H1 (cell line): ENCODE data around the gene PHYHD1. TPM values are rescaled to one million over a fixed set of nuclear protein-coding genes. Genes with fewer than 3 reads are reported as not detected.

ENCODE experiments used
- CTCF ChIA-PET: fragments of 300-600 bp; sonication (Branson Sonifier 250); formaldehyde crosslinking; loops from one replicate; lab custom pipeline; 2021; ENCODE audit not compliant: partially characterized antibody; lab: Charles Lee
- POLR2A ChIA-PET: fragments of 300-600 bp; sonication (Branson Sonifier 250); formaldehyde crosslinking; loops from one replicate; lab custom pipeline; 2021; ENCODE audit warnings: inconsistent platforms; ENCODE audit not compliant: partially characterized antibody; lab: Charles Lee
- DNase-seq, 2 experiments: peaks; one replicate each; pipeline versions ENCODE4 v3.0.0 to v3.0.0-alpha.2; 2010 to 2022; ENCODE audit warnings: low spot score in 2 of 2, low read depth in 1 of 2, mixed read lengths in 1 of 2
- FAIRE-seq: peaks from 2 replicates; lab custom pipeline; 2011; peaks lifted over from hg19 to GRCh38; lab: Jason Lieb, UNC
- H2AFZ ChIP-seq: 2 replicates; pipeline ENCODE4 v1.8.1; 2012; ENCODE audit warnings: low read length, inconsistent platforms
- H2AK5ac ChIP-seq: 2 replicates; pipeline ENCODE4 v1.6.1; 2013; ENCODE audit warnings: low read depth, low read length
- H2BK120ac ChIP-seq: replicated peaks from 2 replicates; pipeline ENCODE3; 2013; ENCODE audit warnings: low read depth, low read length, inconsistent platforms
- H2BK12ac ChIP-seq: 2 replicates; pipeline ENCODE4 v1.6.1; 2013; ENCODE audit warnings: low read depth, low read length
- H2BK15ac ChIP-seq: 2 replicates; pipeline ENCODE4 v1.6.1; 2013; ENCODE audit warnings: low read length
- H2BK20ac ChIP-seq: 2 replicates; pipeline ENCODE4 v1.6.1; 2013; ENCODE audit warnings: low read length
- H2BK5ac ChIP-seq: 2 replicates; pipeline ENCODE4 v1.6.1; 2013; ENCODE audit warnings: low read depth, low read length
- H3K14ac ChIP-seq: 2 replicates; pipeline ENCODE4 v1.6.1; 2013; ENCODE audit warnings: inconsistent platforms; ENCODE audit not compliant: insufficient read length
- H3K18ac ChIP-seq: 2 replicates; pipeline ENCODE4 v1.6.1; 2013; ENCODE audit warnings: low read length; ENCODE audit errors: extremely low read depth
- H3K23ac ChIP-seq: 2 replicates; pipeline ENCODE4 v1.6.1; 2013; ENCODE audit warnings: inconsistent platforms; ENCODE audit not compliant: insufficient read length
- H3K23me2 ChIP-seq: 2 replicates; pipeline ENCODE4 v1.6.1; 2013; ENCODE audit warnings: low read depth, low read length
- H3K27ac ChIP-seq: 2 replicates; pipeline ENCODE4 v1.6.1; 2011; ENCODE audit warnings: low read depth, low read length, inconsistent platforms
- H3K27me3 ChIP-seq, 4 experiments: replicated peaks in 1 of 4; 1 replicate in 1 of 4; 2 replicates in 3 of 4; pipeline versions ENCODE4 v1.6.1 to v1.8.1; 2011 to 2013; ENCODE audit warnings: low read length in 3 of 4, mild to moderate bottlenecking in 3 of 4, inconsistent platforms in 2 of 4, mixed read lengths in 2 of 4, moderate library complexity in 1 of 4; ENCODE audit not compliant: control insufficient read depth in 3 of 4, insufficient read depth in 3 of 4; ENCODE audit errors: extremely low read depth in 1 of 4
- H3K36me3 ChIP-seq, 4 experiments: 2 replicates each; pipeline versions ENCODE4 v1.6.1 to v1.8.1; 2011 to 2013; ENCODE audit warnings: mild to moderate bottlenecking in 4 of 4, low read length in 3 of 4, moderate library complexity in 2 of 4, control low read depth in 1 of 4, inconsistent platforms in 1 of 4; ENCODE audit not compliant: insufficient read depth in 4 of 4, control insufficient read depth in 2 of 4
- H3K4ac ChIP-seq: replicated peaks from 2 replicates; pipeline ENCODE3; 2013; ENCODE audit warnings: low read length, low read depth, mixed read lengths, inconsistent platforms; ENCODE audit not compliant: insufficient read length
- H3K4me1 ChIP-seq, 4 experiments: replicated peaks in 1 of 4; 1 replicate in 1 of 4; 2 replicates in 3 of 4; pipeline versions ENCODE4 v1.6.1 to v1.8.1; 2011 to 2013; ENCODE audit warnings: low read length in 3 of 4, inconsistent platforms in 2 of 4, mixed read lengths in 1 of 4; ENCODE audit not compliant: insufficient read depth in 4 of 4, control insufficient read depth in 3 of 4
- H3K4me2 ChIP-seq, 2 experiments: 2 replicates each; pipeline versions ENCODE4 v1.6.1 to v1.8.1; 2011 to 2013; ENCODE audit warnings: low read depth in 2 of 2, low read length in 2 of 2, control low read depth in 1 of 2, inconsistent platforms in 1 of 2, mild to moderate bottlenecking in 1 of 2; ENCODE audit not compliant: insufficient read depth in 1 of 2
- H3K4me3 ChIP-seq, 4 experiments: fragments of 200-600, 300-600 bp in 1 of 4; sonication (generic), shearing (Covaris generic), sonication (Bioruptor Twin) in 1 of 4; 2 replicates each; pipeline versions ENCODE4 v1.5.1 to v1.8.1; 2011 to 2016; ENCODE audit warnings: low read length in 4 of 4, low read depth in 3 of 4, control low read depth in 2 of 4, inconsistent platforms in 2 of 4, mild to moderate bottlenecking in 2 of 4, mixed read lengths in 1 of 4, moderate library complexity in 1 of 4; ENCODE audit not compliant: insufficient read depth in 2 of 4; ENCODE audit errors: extremely low read depth in 1 of 4
- H3K56ac ChIP-seq: replicated peaks from 2 replicates; pipeline ENCODE3; 2013; ENCODE audit warnings: low read depth, mild to moderate bottlenecking, mixed read lengths, low read length, inconsistent platforms; ENCODE audit not compliant: insufficient read length
- H3K79me1 ChIP-seq: 2 replicates; pipeline ENCODE4 v1.6.1; 2013; ENCODE audit warnings: low read depth, low read length, control low read depth
- H3K79me2 ChIP-seq, 2 experiments: 2 replicates each; pipeline versions ENCODE4 v1.6.1 to v1.8.1; 2012 to 2013; ENCODE audit warnings: low read length in 2 of 2, mild to moderate bottlenecking in 2 of 2, inconsistent platforms in 1 of 2; ENCODE audit not compliant: insufficient read depth in 2 of 2, control insufficient read depth in 1 of 2
- H3K9ac ChIP-seq, 4 experiments: replicated peaks in 1 of 4; 1 replicate in 1 of 4; 2 replicates in 3 of 4; pipeline versions ENCODE4 v1.6.1 to v1.8.1; 2011 to 2013; ENCODE audit warnings: low read depth in 3 of 4, low read length in 3 of 4, control low read depth in 2 of 4, mild to moderate bottlenecking in 2 of 4, moderate library complexity in 2 of 4, inconsistent platforms in 1 of 4; ENCODE audit errors: extremely low read depth in 1 of 4
- H3K9me3 ChIP-seq, 2 experiments: 2 replicates each; pipeline versions ENCODE4 v1.6.1 to v1.8.1; 2012 to 2013; ENCODE audit warnings: mild to moderate bottlenecking in 2 of 2, moderate library complexity in 2 of 2, control low read depth in 1 of 2, inconsistent platforms in 1 of 2, low read depth in 1 of 2, low read length in 1 of 2, mixed read lengths in 1 of 2; ENCODE audit not compliant: insufficient read depth in 2 of 2
- H4K20me1 ChIP-seq, 2 experiments: replicated peaks in 1 of 2; 2 replicates each; pipeline versions ENCODE3 to v1.8.1; 2011 to 2013; ENCODE audit warnings: inconsistent platforms in 2 of 2, low read length in 2 of 2, mild to moderate bottlenecking in 1 of 2; ENCODE audit not compliant: insufficient read depth in 2 of 2, control insufficient read depth in 1 of 2
- H4K5ac ChIP-seq: 2 replicates; pipeline ENCODE4 v1.6.1; 2013; ENCODE audit warnings: low read length, low read depth, mixed read lengths, inconsistent platforms; ENCODE audit not compliant: insufficient read length
- H4K8ac ChIP-seq: 2 replicates; pipeline ENCODE4 v1.8.0; 2013; ENCODE audit warnings: mild to moderate bottlenecking, moderate library complexity, low read length, inconsistent platforms; ENCODE audit not compliant: insufficient read depth; ENCODE audit errors: extremely low read depth
- H4K91ac ChIP-seq: replicated peaks from 2 replicates; pipeline ENCODE3; 2013; ENCODE audit warnings: low read length, mixed read lengths, inconsistent platforms; ENCODE audit not compliant: insufficient read length
- ATF3 ChIP-seq: IDR thresholded peaks from 2 replicates; pipeline ENCODE4 v1.6.1; 2011; ENCODE audit warnings: low read depth, mild to moderate bottlenecking, low read length; ENCODE audit not compliant: insufficient read depth
- CHD2 ChIP-seq: IDR thresholded peaks from 2 replicates; pipeline ENCODE4 v1.6.1; 2012; ENCODE audit warnings: low read length, improper control_type of control experiment
- EP300 ChIP-seq, 2 experiments: IDR thresholded peaks; 1 replicate in 1 of 2; 2 replicates in 1 of 2; pipeline ENCODE4 v1.6.1; 2011 to 2012; ENCODE audit warnings: low read depth in 2 of 2, low read length in 2 of 2, mild to moderate bottlenecking in 2 of 2, borderline replicate concordance in 1 of 2, inconsistent platforms in 1 of 2, moderate library complexity in 1 of 2
- FOSL1 ChIP-seq: IDR thresholded peaks from 2 replicates; pipeline ENCODE4 v1.6.1; 2011; ENCODE audit warnings: mild to moderate bottlenecking, low read depth, low read length, moderate library complexity; ENCODE audit not compliant: insufficient read depth
- MAFK ChIP-seq: IDR thresholded peaks from 2 replicates; pipeline ENCODE4 v1.6.1; 2012; ENCODE audit warnings: low read depth, mild to moderate bottlenecking, improper control_type of control experiment, low read length
- POLR2AphosphoS5 ChIP-seq: IDR thresholded peaks from 2 replicates; pipeline ENCODE4 v1.6.1; 2011; ENCODE audit warnings: low read depth, low read length
- RNF2 ChIP-seq: fragments of 200-900, 300-1000 bp; sonication (generic); IDR thresholded peaks from 2 replicates; pipeline ENCODE4 v1.7.1; 2016; ENCODE audit warnings: borderline replicate concordance, low read depth, mild to moderate bottlenecking, antibody characterized with exemption, low read length; ENCODE audit not compliant: poor library complexity, severe bottlenecking; ENCODE audit errors: missing control alignments
- RXRA ChIP-seq: IDR thresholded peaks from 2 replicates; pipeline ENCODE4 v1.6.1; 2011; ENCODE audit warnings: low read depth, mild to moderate bottlenecking, low read length, moderate library complexity; ENCODE audit not compliant: insufficient read depth
- SUZ12 ChIP-seq: fragments of 200-600 bp; sonication (generic); IDR thresholded peaks from 2 replicates; pipeline ENCODE4 v1.6.1; 2012; ENCODE audit warnings: mild to moderate bottlenecking, inconsistent platforms, low read length, moderate library complexity, mixed read lengths
- WGBS, 2 experiments: shearing (Covaris generic) in 1 of 2; methylation state at CpG; one replicate each; pipeline versions ENCODE4 v1.1.6 to v1.1.7; 2013 to 2015; ENCODE audit warnings: low lambda C conversion rate in 2 of 2, mixed read lengths in 2 of 2, inconsistent platforms in 1 of 2, low coverage in 1 of 2, missing lambda C conversion rate in 1 of 2; ENCODE audit not compliant: insufficient replicate concordance in 2 of 2, insufficient coverage in 1 of 2, insufficient read length in 1 of 2; ENCODE audit errors: extremely low coverage in 1 of 2, missing lambda C conversion rate in 1 of 2; 5-methylcytosine and 5-hydroxymethylcytosine counted together
- polyA plus RNA-seq, 7 experiments: library from polyadenylated mRNA; depleted of rRNA in 3 of 7; stranded (reverse) in 5 of 7; unstranded in 2 of 7; fragments of >200 nt in 5 of 7; fragments of 200-250 nt in 2 of 7; gene quantifications; 1 replicate in 5 of 7; 2 replicates in 1 of 7; 4 replicates in 1 of 7; pipeline versions ENCODE4 v1.2.1 to v1.2.3, GENCODE V29; 2011 to 2013; ENCODE audit warnings: missing spikeins in 2 of 7, mixed read lengths in 2 of 7
- total RNA-seq: library from RNA; stranded (reverse); fragmentation: NEBNext Ultra II Directional; extraction: Animal tissue kit (Norgen Biotek cat#: 25700); gene quantifications from 2 replicates; pipeline ENCODE4 v1.2.1, GENCODE V29; 2021

PHYHD1 gene
- total and polyA plus RNA-seq, 2 of the 8 experiments (the other 6 are each of a cell fraction or from before 2014, with no cell fraction given): 14.1 to 25.6 TPM

DNA sequence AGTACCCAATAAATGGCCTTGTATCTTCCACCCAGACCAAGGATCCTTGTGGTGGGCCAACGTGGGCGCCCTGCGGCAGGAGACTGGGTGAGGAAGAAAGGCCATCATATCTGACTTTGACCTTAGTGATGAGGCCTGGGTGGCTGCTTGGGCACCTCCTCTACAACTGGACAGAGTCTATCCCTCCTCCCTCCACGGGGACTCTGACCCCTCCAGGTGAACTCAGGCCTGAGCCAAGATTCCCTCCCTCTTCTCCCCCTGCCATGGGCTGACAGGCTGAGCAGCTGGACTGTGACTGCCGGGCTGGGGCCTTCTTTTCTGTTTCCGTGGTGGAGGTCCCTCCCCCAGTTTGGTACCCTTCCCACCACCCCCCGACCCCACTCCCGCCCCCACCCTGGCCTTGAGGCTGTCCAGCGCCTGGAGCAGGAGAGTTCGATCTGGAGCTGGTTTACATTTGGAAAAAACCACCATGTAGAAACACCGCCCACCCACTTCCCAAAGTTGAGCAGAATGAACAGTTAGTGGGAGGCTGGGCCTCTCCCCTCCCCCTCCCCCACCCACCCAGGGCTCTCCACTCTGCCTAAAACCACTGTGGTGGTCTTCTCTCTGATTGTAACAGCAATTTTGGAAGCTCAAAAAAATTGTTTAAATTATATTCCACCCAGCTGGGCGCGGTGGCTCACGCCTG lies 1.2 kb upstream of the PHYHD1 start:
- H2BK15ac ChIP-seq: no peak overlapping the region
- H3K56ac ChIP-seq: no peak overlapping the region
- no peak overlapping the region for H2BK120ac ChIP-seq
- H3K79me2 ChIP-seq: peaks cover 0 to 7% of the 10 kb centered on the region in 2 experiments; a peak in 1 of 4 replicates
- 92% methylated on average over 9 of the region's 14 CpGs; no CpG with 5 or more reads in 1 of the 2 experiments for WGBS, 2 experiments
- H4K20me1 ChIP-seq: peaks cover 3 to 8% of the 10 kb centered on the region in 2 experiments
- FAIRE-seq (no peak), DNase-seq (no peak)
- H3K4me1 ChIP-seq: peaks cover 0 to 10% (median 4%) of the 10 kb centered on the region in 4 experiments; a peak in 5 of 7 replicates
- H3K79me1 ChIP-seq: no peaks in the 10 kb centered on the region
- H3K14ac ChIP-seq: no peak overlapping the region
- H2AFZ ChIP-seq: no peak overlapping the region
- H3K23ac ChIP-seq: no peak overlapping the region
- H2BK5ac ChIP-seq: no peak overlapping the region
- CTCF ChIA-PET: interaction anchor here (0.6 to 2.6 kb wide), 4 partner anchors 10 to 136 kb away, joined by 3 to 10 read pairs (median 4); no protein-coding TSS in a partner anchor
- H3K4ac ChIP-seq: no peak overlapping the region
- H3K9me3 ChIP-seq: no peaks in the 10 kb centered on the region
- no peak overlapping the region for H3K9ac ChIP-seq
- H3K36me3 ChIP-seq: peaks cover 0 to 23% (median 19%) of the 10 kb centered on the region in 4 experiments
- H3K4me2 ChIP-seq: no peak overlapping the region
- no peak overlapping the region for H3K4me3 ChIP-seq
- no peaks in the 10 kb centered on the region for H3K27me3 ChIP-seq
- no peak overlapping the region for H2BK20ac ChIP-seq
- no peak overlapping the region for H3K18ac ChIP-seq
- no peak overlapping the region for H4K8ac ChIP-seq
- no peak overlapping the region for H3K27ac ChIP-seq
- H2AK5ac ChIP-seq: no peak overlapping the region
- peaks cover 2% of the 10 kb centered on the region; the same call in 1 of the 2 replicates for H3K23me2 ChIP-seq
- no peak overlapping the region for H2BK12ac ChIP-seq
- POLR2A ChIA-PET: interaction anchor here (1.1 to 2.9 kb wide), 8 partner anchors 8 to 222 kb away, joined by 3 to 18 read pairs (median 4); partner anchors contain the start of genes KYAT1 and LRRC8A
- no peak overlapping the region for H4K91ac ChIP-seq
- no peak overlapping the region for H4K5ac ChIP-seq
- TF ChIP-seq ATF3 (no peak), RXRA (no peak), MAFK (no peak), FOSL1 (no peak), EP300 (IDR thresholded peaks at IDR 0.05; ENCODE audit: borderline replicate concordance in 1 of 2, low read depth in 2 of 2, low read length in 2 of 2) (no peak), SUZ12 (no peak), POLR2AphosphoS5 (no peak), RNF2 (no peak), CHD2 (no peak)
